NOMO-1 treated with dmso at 0.1 percent for 144 hours (cell line): ENCODE results near the gene PSMG3.

ENCODE experiments used
- DNase-seq: peaks from one replicate; lab custom pipeline; 2025; ENCODE audit not compliant: unreplicated experiment; lab: John Stamatoyannopoulos, UW

Gene PSMG3

GRCh38 chr7:1569833-1570632 is at the start of gene PSMG3:
TSS of gene PSMG3 (minus strand) at chr7:1570032. CDS start at chr7:1569339, 693 bp downstream.
- DNase-seq, result peak; percentile 82

GRCh38 chr7:1618475-1618874 is 48.6 kb upstream of the PSMG3 start:
- no peak for DNase-seq

GRCh38 chr7:1617957-1618356 is 48.1 kb upstream of the PSMG3 start:
- no peak for DNase-seq

GRCh38 chr7:1616741-1617140 is 46.9 kb upstream of the PSMG3 start:
- DNase-seq, result no peak

GRCh38 chr7:1611708-1612241 is 41.9 kb upstream of the PSMG3 start:
- DNase-seq, result no peak

GRCh38 chr7:1610678-1611302 is 41.0 kb upstream of the PSMG3 start:
- DNase-seq, result no peak

- DNase-seq, result no peak
Observed at GRCh38 chr7:1610013-1610677, 40.3 kb upstream of the PSMG3 start.

GRCh38 chr7:1609023-1609422 is 39.2 kb upstream of the PSMG3 start:
- DNase-seq, result no peak

- no peak for DNase-seq
Observed at GRCh38 chr7:1608318-1608717, 38.5 kb upstream of the PSMG3 start.

GRCh38 chr7:1607696-1608095 is 37.9 kb upstream of the PSMG3 start:
- DNase-seq, result no peak

GRCh38 chr7:1607001-1607400 is 37.2 kb upstream of the PSMG3 start:
- no peak for DNase-seq

- no peak for DNase-seq
Observed at GRCh38 chr7:1604383-1604782, 34.6 kb upstream of the PSMG3 start.

GRCh38 chr7:1603346-1604225 is 33.8 kb upstream of the PSMG3 start:
- no peak for DNase-seq

GRCh38 chr7:1602386-1602785 is 32.6 kb upstream of the PSMG3 start:
- DNase-seq, result no peak

GRCh38 chr7:1601956-1602355 is 32.1 kb upstream of the PSMG3 start:
- no peak for DNase-seq

- DNase-seq, result no peak
Observed at GRCh38 chr7:1599640-1600395, 30.0 kb upstream of the PSMG3 start.

- no peak for DNase-seq
Observed at GRCh38 chr7:1598961-1599639, 29.3 kb upstream of the PSMG3 start.

GRCh38 chr7:1598286-1598685 is 28.5 kb upstream of the PSMG3 start:
- no peak for DNase-seq

GRCh38 chr7:1597791-1598190 is 28.0 kb upstream of the PSMG3 start:
- DNase-seq, result no peak
